Measurements from ENCODE around the gene KLF3.

GRCh38 chr4:38682336-38682735 is 18.3 kb downstream of the KLF3 start:
- TF ChIP-seq POLR2A (IDR thresholded peaks at IDR 0.05; ENCODE audit: low read length) (no peak), GATA1 (IDR thresholded peaks at IDR 0.05; ENCODE audit: low read depth, low read length) (no peak)

All from erythroblast (primary cell).